Measurements from ENCODE around the gene UBE2J1.
"Not testable (repeated sequence)": the region's sequence is repeated elsewhere in the genome, so short reads cannot be mapped to it uniquely, and the experiment has no call there.

The UBE2J1 gene

GRCh38 chr6:89352278-89353117 lies at the start of gene UBE2J1:
Gene UBE2J1, minus strand, starts transcription at chr6:89352722. Its CDS starts 153 bp downstream, at chr6:89352569.
- Histone ChIP-seq H3K79me2 (ENCODE audit: control insufficient read depth, insufficient read depth, low read length, unreplicated experiment) (peaks cover 50% of the 10 kb centered on the region), H3K27me3 (ENCODE audit: insufficient read depth, low read length) (no peaks in the 10 kb centered on the region), H3K36me3 (ENCODE audit: insufficient read depth, low read length) (no peaks in the 10 kb centered on the region), H3K4me1 (ENCODE audit: control insufficient read depth, insufficient read depth, low read length, unreplicated experiment) (peaks cover 26% of the 10 kb centered on the region), H3K4me3 (ENCODE audit: low read depth, low read length) (peak within 1 kb of the TSS; percentile 93), H3K27ac (ENCODE audit: low read depth, low read length) (peak within 1 kb of the TSS; percentile 75), H2AFZ (ENCODE audit: low read length, unreplicated experiment) (peak within 1 kb of the TSS; percentile 74)

- Histone ChIP-seq H3K4me1 (ENCODE audit: control insufficient read depth, insufficient read depth, low read length, unreplicated experiment) (no peaks in the 10 kb centered on the region), H3K79me2 (ENCODE audit: control insufficient read depth, insufficient read depth, low read length, unreplicated experiment) (no peaks in the 10 kb centered on the region), H3K27me3 (ENCODE audit: insufficient read depth, low read length) (peaks cover 18% of the 10 kb centered on the region), H3K27ac (ENCODE audit: low read depth, low read length) (no peak overlapping the region), H3K4me3 (ENCODE audit: low read depth, low read length) (no peak overlapping the region), H2AFZ (ENCODE audit: low read length, unreplicated experiment) (no peak overlapping the region), H3K36me3 (ENCODE audit: insufficient read depth, low read length) (no peaks in the 10 kb centered on the region)
Measured at GRCh38 chr6:89400912-89401399, 48.4 kb upstream of the UBE2J1 start.

GRCh38 chr6:89400050-89400449 lies 47.5 kb upstream of the UBE2J1 start:
- Histone ChIP-seq H2AFZ (ENCODE audit: low read length, unreplicated experiment) (no peak overlapping the region), H3K36me3 (ENCODE audit: insufficient read depth, low read length) (no peaks in the 10 kb centered on the region), H3K27ac (ENCODE audit: low read depth, low read length) (no peak overlapping the region), H3K4me3 (ENCODE audit: low read depth, low read length) (no peak overlapping the region), H3K27me3 (ENCODE audit: insufficient read depth, low read length) (peaks cover 20% of the 10 kb centered on the region), H3K4me1 (ENCODE audit: control insufficient read depth, insufficient read depth, low read length, unreplicated experiment) (no peaks in the 10 kb centered on the region), H3K79me2 (ENCODE audit: control insufficient read depth, insufficient read depth, low read length, unreplicated experiment) (no peaks in the 10 kb centered on the region)

- H2AFZ ChIP-seq (ENCODE audit: low read length, unreplicated experiment), result no peak overlapping the region
- no peaks in the 10 kb centered on the region for H3K36me3 ChIP-seq (ENCODE audit: insufficient read depth, low read length)
- peaks cover 24% of the 10 kb centered on the region for H3K27me3 ChIP-seq (ENCODE audit: insufficient read depth, low read length)
- no peaks in the 10 kb centered on the region for H3K79me2 ChIP-seq (ENCODE audit: control insufficient read depth, insufficient read depth, low read length, unreplicated experiment)
- no peaks in the 10 kb centered on the region for H3K4me1 ChIP-seq (ENCODE audit: control insufficient read depth, insufficient read depth, low read length, unreplicated experiment)
- no peak overlapping the region for H3K27ac ChIP-seq (ENCODE audit: low read depth, low read length)
- H3K4me3 ChIP-seq (ENCODE audit: low read depth, low read length), result no peak overlapping the region
Measured at GRCh38 chr6:89398762-89399525, 46.4 kb upstream of the UBE2J1 start.

GRCh38 chr6:89397884-89398283 lies 45.4 kb upstream of the UBE2J1 start:
- H3K36me3 ChIP-seq (ENCODE audit: insufficient read depth, low read length); H3K4me3 ChIP-seq (ENCODE audit: low read depth, low read length); H3K27ac ChIP-seq (ENCODE audit: low read depth, low read length); H3K79me2 ChIP-seq (ENCODE audit: control insufficient read depth, insufficient read depth, low read length, unreplicated experiment); H3K4me1 ChIP-seq (ENCODE audit: control insufficient read depth, insufficient read depth, low read length, unreplicated experiment); H2AFZ ChIP-seq (ENCODE audit: low read length, unreplicated experiment): not testable (repeated sequence)
- peaks cover 34% of the 10 kb centered on the region for H3K27me3 ChIP-seq (ENCODE audit: insufficient read depth, low read length)

- H3K27me3 ChIP-seq (ENCODE audit: insufficient read depth, low read length), result peaks cover 47% of the 10 kb centered on the region
- H3K36me3 ChIP-seq (ENCODE audit: insufficient read depth, low read length), result no peaks in the 10 kb centered on the region
- H3K4me1 ChIP-seq (ENCODE audit: control insufficient read depth, insufficient read depth, low read length, unreplicated experiment), result no peaks in the 10 kb centered on the region
- H3K79me2 ChIP-seq (ENCODE audit: control insufficient read depth, insufficient read depth, low read length, unreplicated experiment), result no peaks in the 10 kb centered on the region
- no peak overlapping the region for H2AFZ ChIP-seq (ENCODE audit: low read length, unreplicated experiment)
- H3K4me3 ChIP-seq (ENCODE audit: low read depth, low read length), result no peak overlapping the region
- no peak overlapping the region for H3K27ac ChIP-seq (ENCODE audit: low read depth, low read length)
Measured at GRCh38 chr6:89393659-89394058, 41.1 kb upstream of the UBE2J1 start.

GRCh38 chr6:89392823-89393222 lies 40.3 kb upstream of the UBE2J1 start:
- H3K4me3 ChIP-seq (ENCODE audit: low read depth, low read length), result no peak overlapping the region
- no peak overlapping the region for H2AFZ ChIP-seq (ENCODE audit: low read length, unreplicated experiment)
- H3K79me2 ChIP-seq (ENCODE audit: control insufficient read depth, insufficient read depth, low read length, unreplicated experiment), result no peaks in the 10 kb centered on the region
- no peaks in the 10 kb centered on the region for H3K4me1 ChIP-seq (ENCODE audit: control insufficient read depth, insufficient read depth, low read length, unreplicated experiment)
- peaks cover 43% of the 10 kb centered on the region for H3K27me3 ChIP-seq (ENCODE audit: insufficient read depth, low read length)
- no peaks in the 10 kb centered on the region for H3K36me3 ChIP-seq (ENCODE audit: insufficient read depth, low read length)
- H3K27ac ChIP-seq (ENCODE audit: low read depth, low read length), result no peak overlapping the region

GRCh38 chr6:89388846-89389245 lies 36.3 kb upstream of the UBE2J1 start:
- H3K4me1 ChIP-seq (ENCODE audit: control insufficient read depth, insufficient read depth, low read length, unreplicated experiment), result no peaks in the 10 kb centered on the region
- H2AFZ ChIP-seq (ENCODE audit: low read length, unreplicated experiment), result no peak overlapping the region
- no peak overlapping the region for H3K27ac ChIP-seq (ENCODE audit: low read depth, low read length)
- no peaks in the 10 kb centered on the region for H3K79me2 ChIP-seq (ENCODE audit: control insufficient read depth, insufficient read depth, low read length, unreplicated experiment)
- H3K36me3 ChIP-seq (ENCODE audit: insufficient read depth, low read length), result no peaks in the 10 kb centered on the region
- H3K4me3 ChIP-seq (ENCODE audit: low read depth, low read length), result no peak overlapping the region
- peaks cover 23% of the 10 kb centered on the region for H3K27me3 ChIP-seq (ENCODE audit: insufficient read depth, low read length)

GRCh38 chr6:89387516-89388201 lies 35.1 kb upstream of the UBE2J1 start:
- Histone ChIP-seq H3K27ac (ENCODE audit: low read depth, low read length) (no peak overlapping the region), H2AFZ (ENCODE audit: low read length, unreplicated experiment) (no peak overlapping the region), H3K4me1 (ENCODE audit: control insufficient read depth, insufficient read depth, low read length, unreplicated experiment) (no peaks in the 10 kb centered on the region), H3K79me2 (ENCODE audit: control insufficient read depth, insufficient read depth, low read length, unreplicated experiment) (no peaks in the 10 kb centered on the region), H3K36me3 (ENCODE audit: insufficient read depth, low read length) (no peaks in the 10 kb centered on the region), H3K27me3 (ENCODE audit: insufficient read depth, low read length) (peaks cover 19% of the 10 kb centered on the region), H3K4me3 (ENCODE audit: low read depth, low read length) (no peak overlapping the region)

- H2AFZ ChIP-seq (ENCODE audit: low read length, unreplicated experiment), result no peak overlapping the region
- peaks cover 18% of the 10 kb centered on the region for H3K27me3 ChIP-seq (ENCODE audit: insufficient read depth, low read length)
- H3K4me3 ChIP-seq (ENCODE audit: low read depth, low read length), result no peak overlapping the region
- no peaks in the 10 kb centered on the region for H3K36me3 ChIP-seq (ENCODE audit: insufficient read depth, low read length)
- no peaks in the 10 kb centered on the region for H3K4me1 ChIP-seq (ENCODE audit: control insufficient read depth, insufficient read depth, low read length, unreplicated experiment)
- H3K79me2 ChIP-seq (ENCODE audit: control insufficient read depth, insufficient read depth, low read length, unreplicated experiment), result no peaks in the 10 kb centered on the region
- no peak overlapping the region for H3K27ac ChIP-seq (ENCODE audit: low read depth, low read length)
Measured at GRCh38 chr6:89386917-89387491, 34.5 kb upstream of the UBE2J1 start.

All from ACC112 (cell line).